NCI-H2227 treated with DMSO at 0.1 percent for 48 hours (cell line): ENCODE measurements around the gene GRXCR2.
"Not testable (repeated sequence)": the region's sequence is repeated elsewhere in the genome, so short reads cannot be mapped to it uniquely, and the experiment has no call there.

Source experiments
- DNase-seq: peaks from one replicate; lab custom pipeline; 2025; lab: John Stamatoyannopoulos, UW

GRXCR2 gene, protein sequence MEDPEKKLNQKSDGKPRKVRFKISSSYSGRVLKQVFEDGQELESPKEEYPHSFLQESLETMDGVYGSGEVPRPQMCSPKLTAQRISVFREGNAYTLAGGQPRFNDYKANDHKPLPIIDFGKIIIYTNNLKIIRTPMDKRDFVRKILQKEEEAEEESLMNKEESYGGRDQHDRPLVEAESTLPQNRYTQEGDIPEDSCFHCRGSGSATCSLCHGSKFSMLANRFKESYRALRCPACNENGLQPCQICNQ

DNA sequence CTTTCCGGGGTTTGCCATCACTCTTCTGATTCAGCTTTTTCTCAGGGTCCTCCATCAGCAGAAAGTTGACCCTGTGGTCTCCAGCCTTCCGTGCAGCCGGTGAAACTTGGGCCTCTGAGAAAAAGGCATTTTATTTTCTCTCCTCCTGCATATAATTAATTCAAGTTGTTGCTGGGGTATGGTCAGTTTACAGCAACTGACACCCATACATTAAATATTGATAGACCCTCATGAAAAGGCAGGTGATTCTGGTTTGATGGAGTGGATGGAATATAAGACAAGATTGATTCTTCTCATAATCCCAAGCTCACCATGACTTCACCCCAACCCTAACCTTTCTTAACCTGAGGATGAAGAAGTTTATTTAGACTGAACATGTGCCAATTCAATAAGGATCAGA is at the start of gene GRXCR2:
TSS of gene GRXCR2 (minus strand) at position 101 of the 400 bp plus-strand sequence. CDS start at position 55, 46 bp downstream.
- no peak for DNase-seq

DNA sequence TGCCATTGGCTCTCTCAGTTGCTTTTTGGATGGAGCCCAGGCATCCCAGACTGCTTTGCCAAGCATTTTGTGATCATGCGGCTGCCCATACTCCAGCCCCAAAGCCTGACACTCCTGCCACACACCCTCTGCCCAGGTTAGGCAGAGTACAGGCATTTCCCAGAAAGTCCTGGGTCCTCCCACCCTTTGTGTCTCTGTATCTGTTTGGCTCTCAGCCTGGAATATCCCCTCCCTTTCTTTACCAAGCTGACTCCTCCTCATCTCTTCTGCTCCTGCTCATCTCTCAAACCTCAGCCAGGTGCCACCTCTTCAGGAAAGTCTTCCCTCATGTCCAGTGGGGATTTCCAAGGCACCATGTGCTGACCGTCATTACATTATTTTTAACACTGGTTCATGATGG is 49.2 kb upstream of the GRXCR2 start:
- no peak for DNase-seq

DNA sequence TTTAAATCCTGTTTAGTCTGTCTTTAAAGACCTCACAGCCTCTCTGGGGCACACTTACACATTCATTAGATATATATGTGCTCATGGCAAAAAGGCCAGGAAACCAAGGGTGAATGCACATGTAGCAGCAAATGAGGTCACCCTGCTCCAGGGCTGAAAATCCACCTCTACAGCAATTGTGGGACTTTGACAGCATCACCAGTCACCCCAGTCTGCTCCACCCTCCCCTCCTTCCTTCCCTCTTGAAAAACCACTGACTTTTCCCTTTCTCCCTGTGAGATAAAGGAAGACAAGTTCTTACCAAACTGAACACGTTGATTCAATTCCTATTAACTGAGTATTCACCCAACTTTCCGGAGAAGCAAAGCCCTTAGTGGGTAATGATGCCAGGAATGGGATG is 48.4 kb upstream of the GRXCR2 start:
- no peak for DNase-seq

DNA sequence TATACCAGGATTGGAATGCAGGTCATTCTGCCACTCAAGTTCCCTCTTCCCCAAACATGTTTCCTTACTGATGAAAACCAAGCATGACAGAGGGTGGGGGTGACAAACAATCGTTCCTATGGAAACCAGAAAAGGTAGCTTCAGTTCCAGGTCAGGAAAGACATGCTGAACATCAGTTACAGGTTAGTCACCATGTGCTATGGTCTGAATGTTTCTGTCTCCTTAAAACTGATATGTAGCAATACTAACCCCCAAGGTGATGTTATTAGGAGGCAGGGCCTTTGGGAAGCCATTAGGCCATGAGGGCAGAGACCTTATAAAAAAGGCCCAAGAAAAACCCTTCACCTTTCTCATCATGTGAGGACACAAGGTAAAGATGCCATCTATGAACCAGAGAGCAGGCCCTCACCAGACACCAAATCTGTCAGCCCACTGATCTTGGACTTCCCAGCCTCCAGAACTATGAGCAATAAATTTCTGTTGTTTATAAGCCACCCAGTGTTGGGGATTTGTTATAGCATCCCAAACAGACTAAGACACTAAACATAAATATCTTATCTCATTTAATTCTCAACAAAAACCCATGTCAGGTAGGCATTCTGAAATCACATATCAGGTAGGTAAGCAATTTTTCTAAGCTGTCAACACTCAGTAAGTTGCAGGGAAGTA is 47.9 kb upstream of the GRXCR2 start:
- DNase-seq, result no peak

DNA sequence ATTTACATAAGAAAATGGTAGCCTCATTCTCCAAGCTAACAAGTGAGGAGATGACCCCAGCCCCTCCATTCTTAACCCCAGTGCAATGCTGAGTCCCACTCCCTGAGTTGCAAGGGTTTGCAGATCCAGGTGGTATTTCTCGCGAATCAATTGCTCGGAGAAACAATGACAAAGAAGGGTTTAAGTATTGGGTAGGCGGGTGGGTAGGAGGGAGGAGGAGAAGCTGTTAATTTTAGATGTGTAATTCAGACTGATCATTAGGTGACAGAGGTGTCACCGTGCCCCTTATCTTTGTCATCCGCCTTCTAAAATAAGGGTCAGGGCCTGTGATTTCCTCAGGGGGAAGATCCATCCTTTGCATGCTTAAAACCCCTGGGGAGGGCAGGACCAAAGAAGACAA is 46.6 kb upstream of the GRXCR2 start:
- no peak for DNase-seq

DNA sequence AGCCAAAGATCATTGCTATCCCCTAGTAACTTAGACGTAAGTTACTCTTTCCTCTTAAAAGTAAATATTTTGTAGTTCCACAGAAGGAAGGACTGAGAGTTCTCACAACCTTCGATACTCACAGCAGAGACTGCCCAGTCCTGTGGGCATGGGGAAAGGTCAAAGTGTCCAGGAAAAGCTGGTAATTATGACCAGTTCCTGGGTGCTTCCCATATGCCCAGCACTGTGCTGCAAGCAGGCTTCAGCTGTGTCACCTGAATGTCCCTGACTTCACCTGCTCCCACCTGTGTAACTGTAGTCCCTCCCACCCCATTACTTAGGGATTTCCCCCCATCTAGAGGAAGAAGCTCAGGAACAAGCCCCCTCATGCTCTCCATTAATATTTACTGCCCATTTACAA is 45.6 kb upstream of the GRXCR2 start:
- DNase-seq, result no peak

DNA sequence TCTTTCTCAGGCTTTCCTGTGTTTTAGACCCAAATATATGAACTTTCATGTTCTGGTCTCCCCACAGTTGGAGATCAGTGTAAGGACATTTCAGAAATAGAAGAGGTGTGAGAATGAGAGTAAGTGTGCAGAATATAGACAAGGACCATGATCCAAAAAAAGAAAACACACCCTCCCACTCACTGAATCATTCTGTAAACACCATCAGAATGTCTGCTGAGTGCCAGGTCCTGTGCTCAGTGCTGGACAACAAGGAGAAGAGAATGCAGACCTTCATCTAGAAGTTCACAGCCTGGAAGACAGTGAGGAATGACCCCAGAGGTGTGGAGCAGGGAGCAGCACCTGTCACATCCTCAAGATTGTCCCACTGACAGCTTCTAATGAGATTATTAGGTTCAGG is 44.5 kb upstream of the GRXCR2 start:
- DNase-seq, result no peak

DNA sequence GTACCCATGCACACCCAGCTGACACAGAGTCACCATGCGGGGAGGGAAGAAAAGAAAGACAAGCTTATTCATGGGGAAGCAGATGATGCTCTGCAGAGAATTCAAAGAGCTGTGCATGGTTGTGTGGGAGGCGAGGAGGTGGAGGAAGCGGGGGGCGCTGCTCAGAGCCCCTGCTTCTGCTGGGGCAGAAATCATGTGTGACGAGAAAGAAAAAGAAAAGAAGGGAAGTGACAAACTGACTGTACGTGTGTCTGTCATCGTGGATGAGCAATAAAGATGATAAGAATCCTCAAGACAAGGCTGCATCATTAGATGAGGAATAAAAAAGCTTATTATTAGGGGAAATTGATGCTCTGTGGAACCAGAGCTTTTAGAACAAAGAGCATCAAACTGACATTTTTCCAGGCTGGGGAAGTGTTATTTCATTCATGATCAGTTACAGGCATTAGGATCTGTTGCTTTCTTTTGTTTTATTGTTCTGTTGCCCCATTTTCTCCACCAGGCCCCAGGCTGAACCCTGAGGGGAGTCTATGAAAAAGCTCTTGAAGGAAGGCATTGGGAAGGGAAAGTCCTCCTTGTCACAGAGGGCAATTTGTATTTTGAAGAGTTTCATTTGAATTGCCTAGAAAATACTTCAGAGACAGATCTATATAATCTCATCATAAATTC is 43.3 kb upstream of the GRXCR2 start:
- DNase-seq, result no peak

DNA sequence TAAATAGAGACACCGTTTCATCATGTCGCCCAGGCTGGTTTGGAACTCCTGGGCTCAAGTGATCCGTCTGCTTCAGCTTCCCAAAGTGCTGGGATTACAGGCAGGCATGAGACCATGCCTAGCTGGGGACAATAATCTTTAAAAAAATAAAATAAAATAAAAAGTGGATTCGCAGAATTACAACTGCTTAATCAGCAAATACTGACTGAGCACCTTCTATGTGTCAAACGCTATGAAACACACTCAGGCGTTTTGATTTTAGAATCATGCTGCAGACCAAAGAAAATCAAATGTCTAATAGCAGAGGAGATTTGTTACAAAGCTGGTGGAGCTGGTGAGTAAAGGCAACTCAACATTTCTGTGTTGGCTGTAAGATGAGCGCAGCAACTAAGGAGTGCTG is 40.9 kb upstream of the GRXCR2 start:
- no peak for DNase-seq

DNA sequence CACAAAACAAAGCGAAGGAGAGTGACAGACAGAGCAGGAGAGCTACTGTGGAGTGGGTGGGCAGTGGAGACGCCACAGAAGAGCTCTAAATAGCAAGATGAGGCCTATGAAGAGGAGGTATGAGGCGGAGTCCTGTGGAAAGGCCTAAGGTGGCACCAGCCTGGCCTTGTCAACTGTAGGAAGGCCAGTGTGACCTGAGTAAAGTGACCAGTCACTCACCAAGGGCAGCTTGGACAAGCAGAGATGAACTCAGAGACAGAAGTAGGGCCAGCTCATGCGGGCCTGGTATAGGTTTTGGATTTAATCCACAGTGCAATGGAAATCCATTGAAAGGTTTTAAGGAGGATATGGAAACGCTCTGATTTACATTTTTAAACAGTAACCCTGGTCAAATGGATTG is 39.8 kb upstream of the GRXCR2 start:
- no peak for DNase-seq

DNA sequence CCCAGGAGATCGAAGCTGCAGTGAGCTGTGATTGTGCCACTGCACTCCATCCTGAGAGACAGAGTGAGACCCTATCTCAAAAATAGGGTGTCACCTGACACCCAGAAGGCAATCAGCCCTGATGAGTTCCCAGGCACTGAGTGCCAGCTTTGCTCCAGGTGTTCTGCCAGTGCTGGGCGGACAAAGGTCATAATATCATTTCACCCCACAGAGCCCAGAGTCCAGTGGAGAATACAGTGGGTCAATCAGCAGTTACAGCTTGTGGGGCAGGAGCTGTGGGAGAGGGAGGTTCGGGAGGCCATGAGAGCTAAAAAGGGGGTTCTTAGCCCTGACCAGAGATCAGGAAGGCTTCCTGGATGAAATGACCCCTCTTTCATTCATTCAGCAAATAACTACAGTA is 39.2 kb upstream of the GRXCR2 start:
- DNase-seq, result no peak

DNA sequence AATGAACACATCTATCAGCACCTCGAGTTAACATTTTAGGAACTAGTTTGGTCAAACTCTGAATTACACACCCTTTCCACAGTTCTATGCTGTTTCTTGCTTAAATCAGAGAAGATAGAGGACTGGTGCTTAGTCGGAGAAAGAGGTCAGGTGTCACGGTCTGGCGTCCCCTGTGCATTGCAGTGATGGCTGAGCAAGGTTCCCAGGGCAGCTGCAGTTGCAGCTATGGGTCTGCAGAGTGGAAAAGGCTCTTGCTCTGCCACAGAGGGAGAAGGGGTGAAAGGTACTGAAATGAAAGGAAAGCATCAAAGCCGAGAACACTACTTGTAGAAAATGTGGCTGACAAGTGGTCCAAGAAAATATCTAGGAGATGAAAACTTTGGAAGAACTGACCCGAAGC is 38.4 kb upstream of the GRXCR2 start:
- no peak for DNase-seq

DNA sequence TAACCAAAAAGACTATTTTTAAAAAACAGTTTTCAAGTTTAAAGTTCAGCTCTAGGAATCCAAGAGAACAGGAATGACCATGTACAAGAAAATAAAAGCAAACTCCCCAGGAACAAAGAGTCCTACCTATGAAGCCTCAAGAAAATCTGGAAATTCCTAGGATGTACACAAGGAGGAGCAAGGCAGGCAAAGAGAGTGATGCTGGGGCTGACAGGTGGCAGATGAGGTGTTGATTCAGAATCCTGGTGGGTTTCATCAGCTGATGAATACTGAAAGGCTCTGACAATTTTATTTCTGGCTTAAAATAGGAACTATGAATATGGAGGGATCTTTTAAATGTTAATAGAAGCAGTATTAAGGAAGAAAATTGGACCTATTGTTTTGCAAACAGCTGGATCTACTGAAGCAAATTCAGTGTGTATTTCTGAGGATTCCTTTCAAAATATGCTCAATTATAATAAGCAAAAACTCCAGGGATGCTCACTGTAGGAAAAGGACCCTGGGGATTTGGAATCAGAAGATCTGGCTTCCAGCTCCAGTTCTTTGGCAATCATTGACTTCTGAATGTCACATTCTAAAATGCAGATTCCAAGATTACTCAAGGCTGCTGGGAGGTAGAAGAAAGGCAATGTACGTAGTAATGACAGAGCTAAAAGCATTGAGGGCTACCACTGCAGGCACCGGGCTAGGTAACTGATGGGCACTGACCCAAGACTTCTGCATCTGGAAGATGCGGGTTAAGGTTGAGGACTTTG is 35.6 kb upstream of the GRXCR2 start:
- DNase-seq, result no peak

DNA sequence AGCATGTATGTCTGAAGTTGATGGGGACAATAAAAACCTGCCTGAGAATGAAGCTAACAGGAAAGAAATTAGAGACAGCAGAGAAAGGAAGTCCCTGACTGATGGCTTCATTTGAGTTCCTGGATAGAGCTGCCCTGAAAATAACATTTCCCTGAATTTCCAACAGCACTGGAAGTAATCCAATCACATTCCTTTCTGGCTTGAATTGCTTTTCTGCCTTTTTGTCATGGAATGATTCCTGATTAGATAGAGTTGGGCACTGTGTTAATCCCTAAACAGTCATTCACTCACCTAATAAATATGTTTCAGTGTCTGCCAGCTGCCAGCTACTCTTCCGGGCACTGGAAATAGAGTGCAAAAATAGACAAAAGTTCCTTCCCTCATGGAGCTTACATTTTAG is 33.6 kb upstream of the GRXCR2 start:
- no peak for DNase-seq

DNA sequence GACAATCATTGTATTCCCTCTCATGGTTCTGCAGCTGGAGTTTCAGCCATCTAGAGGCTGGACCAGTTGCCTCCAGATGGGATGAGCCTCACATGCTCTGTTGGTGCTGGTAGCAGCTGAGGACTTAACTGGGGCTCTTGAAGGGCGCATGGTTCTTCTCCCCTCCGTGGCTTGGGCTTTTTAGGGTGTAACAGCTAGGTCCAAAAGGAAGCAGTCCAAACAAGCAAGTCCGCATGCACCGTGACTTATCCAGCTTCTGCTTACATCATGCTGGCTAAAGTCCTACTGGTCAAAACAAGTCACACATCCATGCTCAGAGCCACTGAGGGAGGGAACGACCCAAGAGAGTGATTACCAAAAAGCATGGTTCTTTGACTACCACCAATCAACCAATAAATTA is 31.9 kb upstream of the GRXCR2 start:
- DNase-seq, result no peak

DNA sequence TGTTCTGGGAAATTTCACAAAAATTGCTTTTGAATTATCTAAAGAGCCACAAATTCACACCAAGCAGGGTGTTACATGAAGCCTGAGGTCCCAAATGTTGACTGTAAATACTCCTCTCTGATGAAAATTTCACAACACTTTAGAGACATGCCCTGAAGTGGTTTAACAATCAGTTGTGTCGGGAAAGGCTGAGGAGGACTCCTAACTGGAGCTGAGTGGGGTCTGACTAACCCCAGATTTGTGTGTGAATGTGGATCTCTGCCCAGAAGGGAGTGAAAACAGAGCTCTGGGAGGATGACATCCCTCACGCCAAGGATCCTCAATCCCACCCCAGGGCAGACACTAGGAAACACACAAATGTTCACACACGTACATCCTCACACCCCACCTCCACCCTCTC is 31.1 kb upstream of the GRXCR2 start:
- no peak for DNase-seq

DNA sequence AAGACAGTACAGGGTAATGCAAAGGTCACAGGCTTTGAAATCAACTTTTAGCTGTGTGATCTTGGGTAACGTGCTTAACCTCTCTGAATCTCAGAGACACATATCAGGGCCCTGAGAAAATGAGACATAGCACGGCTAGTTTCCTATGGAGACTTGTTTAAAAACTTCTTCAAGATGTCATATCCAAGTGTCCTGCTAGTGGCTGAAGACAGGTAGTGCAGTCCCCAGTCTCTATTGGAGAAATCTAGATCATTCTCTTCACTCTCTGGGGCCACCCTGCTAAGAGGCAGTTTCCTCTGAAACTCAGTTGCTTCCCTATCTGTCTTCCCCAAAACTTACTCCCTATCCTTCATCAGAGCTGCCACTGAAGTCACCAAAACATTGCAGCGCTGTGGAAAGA is 30.3 kb upstream of the GRXCR2 start:
- DNase-seq, result no peak

DNA sequence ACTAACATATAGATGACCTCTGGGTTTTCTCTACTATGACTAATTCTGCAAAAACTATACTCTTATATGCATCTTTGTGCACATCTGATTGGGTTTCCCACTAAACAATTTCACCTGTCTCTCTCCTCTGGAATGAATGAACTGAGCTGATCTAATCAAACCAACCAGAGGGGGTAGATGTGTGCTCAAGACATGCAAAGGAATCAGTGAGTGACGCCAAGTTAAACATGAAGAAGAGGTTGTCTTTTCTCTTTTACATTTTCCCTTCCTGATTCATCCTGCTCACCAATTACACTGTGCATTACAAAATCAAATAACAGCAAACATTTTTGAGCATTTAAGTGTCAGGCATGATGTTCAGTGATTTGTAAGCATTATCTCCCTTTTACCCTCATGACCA is 29.6 kb upstream of the GRXCR2 start:
- DNase-seq, result no peak

DNA sequence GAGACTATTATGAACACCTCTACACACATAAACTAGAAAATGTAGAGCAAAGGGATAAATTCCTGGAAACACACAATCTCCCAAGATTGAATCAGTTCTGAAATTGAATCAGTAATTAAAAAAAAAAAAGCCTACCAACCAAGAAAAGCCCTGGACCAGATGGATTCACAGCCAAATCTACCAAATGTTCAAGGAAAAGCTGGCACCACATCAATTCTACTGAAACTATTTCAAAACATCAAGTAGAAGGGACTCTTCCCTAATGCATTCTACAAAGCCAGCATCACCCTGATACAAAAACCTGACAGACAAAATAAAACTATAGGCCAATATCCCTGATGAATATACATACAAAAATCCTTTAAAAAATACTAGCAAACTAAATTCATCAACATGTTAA is 25.4 kb upstream of the GRXCR2 start:
- no peak for DNase-seq

DNA sequence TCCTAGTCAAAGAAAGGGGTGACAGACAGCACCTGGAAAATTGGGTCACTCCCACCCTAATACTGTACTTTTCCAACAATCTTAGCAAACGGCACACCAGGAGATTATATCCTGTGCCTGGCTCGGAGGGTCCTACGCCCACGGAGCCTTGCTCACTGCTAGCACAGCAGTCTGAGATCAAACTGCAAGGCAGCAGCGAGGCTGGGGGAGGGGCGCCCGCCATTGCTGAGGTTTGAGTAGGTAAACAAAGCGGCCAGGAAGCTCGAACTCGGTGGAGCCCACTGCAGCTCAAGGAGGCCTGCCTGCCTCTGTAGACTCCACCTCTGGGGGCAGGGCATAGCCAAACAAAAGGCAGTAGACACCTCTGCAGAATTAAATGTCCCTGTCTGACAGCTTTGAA is 18.6 kb upstream of the GRXCR2 start:
- DNase-seq, result not testable (repeated sequence)

DNA sequence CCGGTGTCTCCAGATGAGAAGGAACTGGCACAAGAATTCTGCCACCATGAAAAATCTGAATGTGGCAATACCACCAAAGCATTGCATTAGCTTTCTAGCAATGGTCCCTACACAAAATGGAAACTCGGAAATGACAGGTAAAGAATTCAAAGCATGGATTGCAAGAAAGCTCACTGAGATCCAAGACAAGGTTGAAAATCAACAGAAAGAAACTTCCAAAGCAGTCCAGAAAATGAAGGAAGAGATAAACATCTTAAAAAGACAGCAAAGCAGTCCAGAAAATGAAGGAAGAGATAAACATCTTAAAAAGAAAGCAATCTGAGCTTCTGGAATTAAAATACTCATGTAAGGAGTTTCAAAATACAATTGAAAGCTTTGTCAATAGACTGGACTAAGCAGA is 16.8 kb upstream of the GRXCR2 start:
- DNase-seq, result no peak

DNA sequence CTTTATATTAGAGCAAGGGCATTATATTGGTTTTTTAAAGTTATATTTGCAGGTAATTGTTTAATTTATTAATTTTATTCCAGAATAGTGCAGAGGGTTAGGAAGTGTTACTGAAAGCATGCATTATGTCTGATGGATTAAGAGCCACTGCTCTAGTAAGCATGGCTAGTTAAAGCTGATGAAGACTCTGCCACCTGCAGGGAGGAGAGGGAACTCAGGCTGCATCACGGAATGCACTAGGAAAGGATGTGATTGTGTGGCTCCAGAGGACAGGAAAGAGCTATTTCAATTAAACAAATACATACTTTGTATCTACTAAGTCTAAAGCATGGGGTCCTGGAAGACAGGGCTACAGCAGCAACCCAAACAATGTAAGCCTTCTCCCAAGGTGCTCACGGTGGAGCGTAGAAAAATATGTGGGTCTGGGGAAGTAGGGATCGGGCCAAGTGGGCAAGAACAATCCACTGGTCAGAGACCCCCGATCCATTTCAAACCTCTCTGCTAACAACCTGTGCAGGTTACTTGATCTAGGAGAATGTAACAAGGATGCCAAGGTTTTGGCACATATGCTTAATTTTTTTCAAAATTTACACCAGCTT is 15.3 kb upstream of the GRXCR2 start:
- DNase-seq, result peak; percentile 14
